GM23248 (cell line): ENCODE data around the gene WBP4. TPM values are rescaled to one million over a fixed set of nuclear protein-coding genes. Genes with fewer than 3 reads are reported as not detected.
"Not testable (repeated sequence)": the region's sequence is repeated elsewhere in the genome, so short reads cannot be mapped to it uniquely, and the experiment has no call there.

Source experiments
- DNase-seq: peaks from one replicate; pipeline ENCODE4 v3.0.0-alpha.2; 2015
- H2AFZ ChIP-seq: fragments of 200-600 bp; sonication (generic); 2 replicates; pipeline ENCODE4 v1.6.1; 2016; ENCODE audit warnings: antibody characterized with exemption
- H3F3A ChIP-seq: fragments of 200-600 bp; sonication (generic); 2 replicates; pipeline ENCODE4 v1.6.1; 2016; ENCODE audit warnings: mild to moderate bottlenecking, antibody characterized with exemption, mixed run types; ENCODE audit not compliant: insufficient read depth
- H3K27ac ChIP-seq: fragments of 200-600 bp; sonication (generic); 2 replicates; pipeline ENCODE4 v1.5.1; 2016; ENCODE audit warnings: mild to moderate bottlenecking
- H3K27me3 ChIP-seq: fragments of 200-600 bp; sonication (generic); replicated peaks from 2 replicates; pipeline ENCODE4 v1.6.1; 2016; ENCODE audit warnings: mild to moderate bottlenecking; ENCODE audit not compliant: insufficient read depth
- H3K36me3 ChIP-seq: fragments of 200-600 bp; sonication (generic); 2 replicates; pipeline ENCODE4 v1.6.1; 2016; ENCODE audit warnings: low read depth, mild to moderate bottlenecking
- H3K4me1 ChIP-seq: fragments of 200-600 bp; sonication (generic); 2 replicates; pipeline ENCODE4 v1.6.1; 2016; ENCODE audit warnings: mild to moderate bottlenecking; ENCODE audit not compliant: insufficient read depth
- H3K4me2 ChIP-seq: fragments of 200-600 bp; sonication (generic); one replicate; pipeline ENCODE4 v1.6.1; 2016; ENCODE audit warnings: mild to moderate bottlenecking; ENCODE audit not compliant: unreplicated experiment
- H3K4me3 ChIP-seq: fragments of 200-600 bp; sonication (generic); 2 replicates; pipeline ENCODE4 v1.5.1; 2016; ENCODE audit warnings: mild to moderate bottlenecking
- H3K79me2 ChIP-seq: fragments of 200-600 bp; sonication (generic); 2 replicates; pipeline ENCODE4 v1.6.1; 2016; ENCODE audit warnings: mild to moderate bottlenecking; ENCODE audit not compliant: insufficient read depth
- H3K9ac ChIP-seq: fragments of 200-600 bp; sonication (generic); 2 replicates; pipeline ENCODE4 v1.6.1; 2016; ENCODE audit warnings: mild to moderate bottlenecking
- H3K9me2 ChIP-seq: fragments of 200-600 bp; sonication (generic); 2 replicates; pipeline ENCODE4 v1.6.1; 2016; ENCODE audit warnings: mixed run types, mild to moderate bottlenecking, moderate library complexity; ENCODE audit not compliant: insufficient read depth
- H3K9me3 ChIP-seq: fragments of 200-600 bp; sonication (generic); one replicate; pipeline ENCODE4 v1.6.1; 2017; ENCODE audit warnings: low read depth
- H4K20me1 ChIP-seq: fragments of 200-600 bp; sonication (generic); 2 replicates; pipeline ENCODE4 v1.6.0; 2016; ENCODE audit not compliant: insufficient read depth
- EZH2 ChIP-seq: fragments of 200-600 bp; sonication (generic); IDR thresholded peaks from 2 replicates; pipeline ENCODE4 v1.6.1; 2018; ENCODE audit warnings: antibody characterized with exemption, mild to moderate bottlenecking; ENCODE audit not compliant: insufficient read depth, poor library complexity, severe bottlenecking
- EZH2phosphoT487 ChIP-seq: fragments of 200-600 bp; sonication (generic); IDR thresholded peaks from 2 replicates; pipeline ENCODE4 v1.6.1; 2018; ENCODE audit warnings: antibody characterized with exemption, moderate library complexity, mild to moderate bottlenecking, low read depth; ENCODE audit not compliant: insufficient read depth
- WGBS, 2 experiments: methylation state at CpG; one replicate each; pipeline ENCODE4 v1.1.6; 2015 to 2017; ENCODE audit warnings: low lambda C conversion rate in 2 of 2, low coverage in 1 of 2; ENCODE audit errors: missing lambda C conversion rate in 2 of 2; 5-methylcytosine and 5-hydroxymethylcytosine counted together
- in situ Hi-C: fragments of 300-500 bp; cut with MboI; formaldehyde crosslinking; loops from 2 replicates; pipeline ENCODE4 v1.15.0; 2020
- polyA plus RNA-seq: library from polyadenylated mRNA; unstranded; fragments of >200 nt; fragmentation: Nextera tagmentation; extraction: Ambion mirVana; gene quantifications from 2 replicates; pipeline ENCODE4 v1.2.1, GENCODE V29; 2016
- total RNA-seq: library from RNA; depleted of rRNA; stranded (reverse); fragments of >200 nt; shearing (Covaris generic); gene quantifications from 2 replicates; pipeline ENCODE4 v1.2.3, GENCODE V29; 2014

WBP4 gene
- total and polyA plus RNA-seq, 2 experiments from 2014 or later, result 11.8 to 14.0 TPM

DNA sequence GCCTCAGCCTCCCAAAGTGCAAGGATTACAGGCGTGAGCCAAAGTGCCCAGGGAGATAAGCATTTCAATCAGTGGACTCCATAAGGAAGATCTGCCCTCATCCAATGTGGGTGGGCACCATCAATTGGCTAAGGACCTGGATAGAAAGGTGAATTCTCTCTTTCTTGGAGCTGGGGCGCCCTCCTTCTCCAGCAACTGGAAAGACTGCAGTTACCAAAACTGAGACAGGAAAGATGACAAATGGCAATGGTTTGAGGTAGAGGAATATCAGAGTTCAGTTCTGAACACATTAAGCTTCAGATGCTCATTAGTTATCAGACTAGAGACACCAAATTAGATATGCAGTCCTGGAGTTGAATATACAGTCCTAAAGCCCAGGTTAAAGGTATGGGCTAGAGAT, 31.7 kb upstream of the WBP4 start:
- TF ChIP-seq EZH2phosphoT487, result no peak
- no peak for TF ChIP-seq EZH2
- Histone ChIP-seq H4K20me1 (peaks cover 5% of the 10 kb centered on the region), H3K4me3 (no peak overlapping the region), H3K9me2 (no peaks in the 10 kb centered on the region), H3K27me3 (no peaks in the 10 kb centered on the region), H3K9me3 (no peaks in the 10 kb centered on the region), H3K4me1 (peaks cover 18% of the 10 kb centered on the region), H3K4me2 (no peak overlapping the region), H2AFZ (no peak overlapping the region), H3K79me2 (peaks cover 100% of the 10 kb centered on the region), H3K27ac (no peak overlapping the region), H3K36me3 (no peaks in the 10 kb centered on the region), H3K9ac (no peak overlapping the region), H3F3A (peaks cover 16% of the 10 kb centered on the region)
- DNase-seq, result no peak
- WGBS, 2 experiments, result 96 to 98% methylated on average over 2 of the region's 2 CpGs
- in situ Hi-C loops, result no loop called here

DNA sequence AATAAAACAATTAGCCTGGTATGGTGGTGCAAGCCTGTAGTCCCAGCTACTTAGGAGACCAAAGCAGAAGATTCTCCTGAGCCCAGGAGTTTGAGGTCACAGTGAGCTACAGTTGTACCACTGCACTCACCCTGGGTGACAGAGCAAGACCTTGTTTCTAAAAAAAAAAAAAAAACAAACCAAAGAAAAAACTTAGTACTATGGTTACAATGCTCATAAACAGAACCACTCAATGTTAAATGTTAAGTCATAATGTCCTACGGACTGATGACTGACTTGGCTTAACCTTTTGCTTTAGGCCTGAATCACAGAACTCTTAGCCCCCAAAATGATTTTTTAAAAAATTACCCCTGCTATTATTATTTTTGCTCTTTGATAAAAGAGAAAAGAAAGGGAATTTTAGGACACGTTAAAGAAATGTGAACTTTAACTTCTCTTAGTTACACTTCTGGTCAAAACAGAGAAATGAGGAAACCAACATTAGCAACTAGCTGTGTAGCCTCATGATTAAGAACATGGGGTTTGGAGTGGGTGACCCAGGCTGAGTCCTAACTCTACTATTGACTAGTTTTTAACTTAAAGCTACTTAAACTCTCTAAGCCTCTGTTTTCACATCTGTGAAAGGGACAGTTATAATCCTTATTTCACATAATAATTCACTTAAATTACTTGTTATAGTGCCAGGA, 28.5 kb upstream of the WBP4 start:
- H3F3A ChIP-seq, result peaks cover 17% of the 10 kb centered on the region
- H3K27me3 ChIP-seq, result no peaks in the 10 kb centered on the region
- TF ChIP-seq EZH2phosphoT487, result no peak
- TF ChIP-seq EZH2, result no peak
- H3K9me2 ChIP-seq, result no peaks in the 10 kb centered on the region
- in situ Hi-C loops, result no loop called here
- no peaks in the 10 kb centered on the region for H3K36me3 ChIP-seq
- H3K9me3 ChIP-seq, result no peaks in the 10 kb centered on the region
- H3K4me1 ChIP-seq, result peaks cover 13% of the 10 kb centered on the region
- no peak overlapping the region for H2AFZ ChIP-seq
- peak; percentile 34 for DNase-seq
- H3K4me2 ChIP-seq, result no peak overlapping the region
- no peak overlapping the region for H3K4me3 ChIP-seq
- H4K20me1 ChIP-seq, result peaks cover 5% of the 10 kb centered on the region
- 45 to 51% methylated on average over 2 of the region's 2 CpGs for WGBS, 2 experiments
- H3K9ac ChIP-seq, result peak overlapping the region; percentile 3; the same call in 1 of the 2 replicates
- peaks cover 99% of the 10 kb centered on the region for H3K79me2 ChIP-seq
- H3K27ac ChIP-seq, result peak overlapping the region; percentile 20; the same call in 1 of the 2 replicates

DNA sequence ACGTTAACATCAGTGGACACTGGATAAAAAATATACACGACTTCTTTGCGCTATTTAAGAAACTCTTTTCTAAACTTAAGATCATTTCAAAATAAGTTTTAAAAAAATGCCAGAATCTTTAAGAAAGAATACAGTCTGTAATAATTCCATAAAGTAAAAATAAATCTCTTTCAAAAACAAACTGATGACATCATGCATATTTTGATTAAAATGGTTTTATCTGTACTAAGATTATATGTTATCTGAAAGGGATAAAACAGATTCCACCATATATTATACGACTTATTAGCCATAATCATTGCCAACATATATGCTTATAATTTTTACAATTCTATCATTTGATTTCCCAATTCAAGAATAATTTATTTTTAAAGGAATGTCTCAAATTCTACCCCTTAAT, 26.9 kb upstream of the WBP4 start:
- H3K4me2 ChIP-seq, result no peak overlapping the region
- peaks cover 99% of the 10 kb centered on the region for H3K79me2 ChIP-seq
- H4K20me1 ChIP-seq, result peaks cover 6% of the 10 kb centered on the region

DNA sequence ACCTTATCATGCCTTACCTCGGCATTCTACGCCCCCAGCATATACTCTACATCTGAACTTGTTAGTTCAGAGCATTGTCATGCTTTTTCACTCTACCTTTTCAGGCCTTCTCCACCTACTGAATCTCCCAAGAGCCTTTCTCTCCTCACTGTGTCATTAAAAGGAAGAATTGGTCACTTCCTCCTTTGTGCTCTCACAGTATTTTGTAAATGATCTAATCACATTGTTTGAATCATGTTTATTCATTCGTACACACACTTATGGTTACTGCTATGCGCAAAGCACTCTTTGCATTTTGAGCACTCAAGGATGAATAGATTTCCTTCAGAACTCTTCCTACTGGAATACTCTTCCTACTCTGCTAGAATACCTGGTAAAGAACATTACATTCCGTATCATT, 26.4 kb upstream of the WBP4 start:
- in situ Hi-C loops, result no loop called here
- Histone ChIP-seq H3K79me2 (peaks cover 99% of the 10 kb centered on the region), H3K27ac (no peak overlapping the region), H3K9ac (no peak overlapping the region), H3K4me2 (no peak overlapping the region), H3F3A (peaks cover 18% of the 10 kb centered on the region), H3K27me3 (no peaks in the 10 kb centered on the region), H3K9me2 (no peaks in the 10 kb centered on the region), H2AFZ (no peak overlapping the region), H3K4me1 (peaks cover 14% of the 10 kb centered on the region), H3K36me3 (no peaks in the 10 kb centered on the region), H3K9me3 (no peaks in the 10 kb centered on the region), H3K4me3 (no peak overlapping the region), H4K20me1 (peaks cover 11% of the 10 kb centered on the region; the same call in 1 of the 2 replicates)
- no peak for TF ChIP-seq EZH2phosphoT487
- TF ChIP-seq EZH2, result no peak
- DNase-seq, result peak; percentile 21
- WGBS, 2 experiments, result 80% methylated on average over 5 of the region's 5 CpGs

More for the DNA sequence above, 26.9 kb upstream of the WBP4 start:
- no peaks in the 10 kb centered on the region for H3K9me3 ChIP-seq
- no peak overlapping the region for H3K4me3 ChIP-seq
- no peak for TF ChIP-seq EZH2phosphoT487
- no peak for TF ChIP-seq EZH2
- in situ Hi-C loops, result no loop called here
- peaks cover 9% of the 10 kb centered on the region for H3K4me1 ChIP-seq
- no peak overlapping the region for H3K9ac ChIP-seq
- H3K9me2 ChIP-seq, result no peaks in the 10 kb centered on the region
- no peak for DNase-seq
- H2AFZ ChIP-seq, result no peak overlapping the region
- no peaks in the 10 kb centered on the region for H3K27me3 ChIP-seq
- H3K27ac ChIP-seq, result no peak overlapping the region
- WGBS, 2 experiments, result 97% methylated on average over 4 of the region's 4 CpGs
- H3F3A ChIP-seq, result peaks cover 13% of the 10 kb centered on the region
- no peaks in the 10 kb centered on the region for H3K36me3 ChIP-seq

DNA sequence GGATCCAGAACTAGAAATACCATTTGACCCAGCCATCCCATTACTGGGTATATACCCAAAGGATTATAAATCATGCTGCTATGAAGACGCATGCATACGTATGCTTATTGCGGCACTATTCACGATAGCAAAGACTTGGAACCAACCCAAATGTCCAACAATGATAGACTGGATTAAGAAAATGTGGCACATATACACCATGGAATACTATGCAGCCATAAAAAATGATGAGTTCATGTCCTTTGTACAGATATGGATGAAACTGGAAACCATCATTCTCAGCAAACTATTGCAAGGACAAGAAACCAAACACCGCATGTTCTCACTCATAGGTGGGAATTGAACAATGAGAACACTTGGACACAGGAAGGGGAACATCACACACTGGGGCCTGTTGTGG, 24.8 kb upstream of the WBP4 start:
- peaks cover 99% of the 10 kb centered on the region for H3K79me2 ChIP-seq

More for the DNA sequence above, 24.8 kb upstream of the WBP4 start:
- H2AFZ ChIP-seq, DNase-seq, H3K9me2 ChIP-seq, in situ Hi-C loops, H3K9ac ChIP-seq, H3K36me3 ChIP-seq, H3K9me3 ChIP-seq, H3K4me3 ChIP-seq, H3K27ac ChIP-seq, H3K4me2 ChIP-seq, H3K27me3 ChIP-seq: not testable (repeated sequence)
- Histone ChIP-seq H4K20me1 (peaks cover 16% of the 10 kb centered on the region; the same call in 1 of the 2 replicates), H3F3A (peaks cover 29% of the 10 kb centered on the region), H3K4me1 (peaks cover 16% of the 10 kb centered on the region)
- WGBS, 2 experiments, result 93 to 96% methylated on average over 5 of the region's 5 CpGs
